AG08396 (cell line): Measurements from ENCODE around the gene SLC24A4.
A peak's percentile ranks its signal among the peaks of the same experiment; 100 is the strongest.

Source experiments
- DNase-seq: peaks from one replicate; pipeline ENCODE4 v3.0.0; 2012; ENCODE audit warnings: low spot score, mixed read lengths

The SLC24A4 gene

DNA sequence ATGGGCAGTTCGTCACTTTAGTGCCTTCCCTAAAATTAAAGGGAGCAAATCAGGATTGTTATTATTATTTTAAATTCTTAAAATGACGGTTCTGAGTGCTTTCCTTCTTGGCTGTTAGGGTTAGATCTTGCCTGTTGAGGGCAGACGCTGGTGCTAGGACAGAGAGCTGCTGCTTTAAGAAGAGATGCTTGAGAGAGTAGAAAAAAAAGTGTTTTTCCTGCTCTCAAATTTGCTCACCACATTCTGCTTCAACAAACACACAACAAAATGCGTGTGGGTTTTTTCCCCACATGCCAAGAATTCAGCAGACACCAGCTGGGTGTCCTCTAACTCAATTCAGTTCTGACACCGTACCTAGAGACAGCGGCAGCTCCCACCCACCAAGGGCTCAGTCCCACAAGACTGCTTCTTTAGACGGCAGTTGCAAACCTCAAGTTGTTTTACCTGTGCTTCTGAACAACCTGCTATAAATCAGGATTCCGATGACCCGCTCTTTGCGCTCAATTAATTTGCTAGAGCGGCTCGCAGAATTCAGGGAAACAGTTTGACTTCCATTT, 114.8 kb downstream of the SLC24A4 start:
- DNase-seq: no peak

DNA sequence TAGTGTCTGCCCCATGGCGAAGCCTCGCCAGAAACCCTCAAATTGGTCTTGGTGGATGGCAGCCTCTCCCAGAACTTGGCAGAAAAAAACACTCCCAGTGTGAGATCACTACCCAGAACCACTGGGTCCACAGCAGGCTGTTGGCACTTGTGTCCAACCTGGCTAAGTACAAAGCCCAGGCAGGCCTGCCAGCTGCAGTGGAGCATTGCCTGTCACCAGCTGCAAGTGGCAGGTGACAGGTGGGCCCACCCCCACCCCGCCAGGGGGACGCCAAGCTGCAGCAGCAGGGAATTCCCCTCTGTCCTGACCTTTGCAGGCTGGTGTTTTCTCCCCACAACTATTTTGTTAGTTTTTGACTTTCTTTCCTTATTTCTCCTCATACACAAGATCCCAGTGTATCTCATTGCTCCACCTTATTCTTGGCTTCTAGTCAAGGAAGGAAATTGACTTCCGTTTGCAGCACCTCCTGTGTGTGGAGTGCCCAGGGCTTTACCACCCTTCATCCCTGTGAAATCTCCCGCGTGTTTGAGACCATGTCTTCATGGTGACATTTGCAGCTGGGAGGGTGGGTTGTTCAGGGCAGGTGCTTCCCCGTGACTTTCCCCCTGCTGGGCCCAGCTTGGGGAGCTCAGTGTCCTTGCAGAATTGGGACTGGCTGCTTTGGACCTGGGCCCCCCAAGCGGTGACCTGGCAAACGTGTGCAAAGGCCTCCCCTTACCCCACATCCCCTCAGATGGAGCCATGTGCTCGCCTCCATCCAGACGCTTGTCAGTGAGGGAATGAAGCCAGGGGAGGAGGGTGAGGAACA, 116.8 kb downstream of the SLC24A4 start:
- no peak for DNase-seq

DNA sequence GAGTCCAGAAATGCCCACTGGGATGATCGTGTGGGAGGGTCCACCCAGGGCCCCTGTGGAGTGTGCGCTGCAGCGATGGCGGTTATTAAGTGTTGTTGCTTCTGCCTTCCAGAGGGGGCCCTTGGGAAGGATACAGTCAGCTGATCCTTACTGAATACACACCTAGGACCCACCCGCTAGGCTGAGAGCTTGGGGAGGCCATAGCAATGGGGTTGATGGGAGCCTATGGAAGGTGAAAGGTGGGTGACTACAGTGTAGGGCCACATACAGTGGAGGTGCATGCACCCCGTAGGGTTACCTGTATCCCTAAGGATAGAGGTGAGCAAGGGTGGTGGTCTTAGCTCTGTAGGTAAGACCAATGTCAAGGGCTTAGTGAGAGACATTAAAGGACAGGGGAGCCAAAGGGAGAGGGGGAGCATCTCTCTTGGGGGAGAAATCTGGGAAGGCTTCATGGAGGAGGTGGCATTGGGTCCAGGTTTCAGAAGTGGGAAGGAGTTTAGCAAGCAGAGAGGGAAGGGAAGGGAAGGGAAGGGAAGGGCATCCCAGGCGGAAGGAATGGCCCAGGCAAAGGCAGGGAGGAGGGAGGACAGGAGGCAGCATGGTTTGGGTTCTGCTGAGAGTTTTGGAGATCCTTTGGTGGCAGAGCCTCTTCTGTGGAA, 117.5 kb downstream of the SLC24A4 start:
- no peak for DNase-seq

DNA sequence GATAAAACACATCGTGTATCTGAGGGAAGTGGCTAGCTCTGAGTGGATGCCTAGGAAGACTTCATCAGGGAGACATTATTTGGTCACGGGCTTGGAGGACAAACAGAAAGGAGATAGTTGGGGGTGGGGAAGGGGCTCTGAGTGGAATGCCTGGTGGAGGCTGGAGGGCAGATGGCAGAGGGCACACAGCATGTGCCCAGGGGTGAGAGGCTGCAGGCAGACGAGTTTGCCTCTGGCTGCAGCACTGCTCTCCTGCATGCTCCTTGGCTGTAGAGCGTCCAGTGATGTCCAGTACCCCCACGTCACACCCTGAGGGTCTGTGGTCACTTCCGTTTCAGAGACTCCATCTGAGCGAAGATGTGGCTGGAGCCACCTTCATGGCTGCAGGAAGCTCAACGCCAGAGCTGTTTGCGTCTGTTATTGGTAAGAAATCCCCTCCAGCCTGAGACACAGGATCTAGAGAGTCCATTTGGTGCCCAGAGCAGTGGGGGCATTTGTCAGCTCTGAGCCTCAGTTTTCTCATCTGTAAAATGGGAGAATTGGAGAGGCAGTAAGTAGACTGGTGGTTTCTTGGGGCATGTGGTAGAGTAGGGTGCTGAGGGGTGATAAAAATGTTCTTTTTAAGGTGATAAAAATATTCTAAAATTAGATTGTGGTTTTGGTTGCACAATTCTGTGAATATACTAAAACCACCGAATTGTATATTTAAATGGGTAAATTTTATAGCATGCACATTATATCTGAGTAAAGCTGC, 119.0 kb downstream of the SLC24A4 start:
- DNase-seq: no peak

- no peak for DNase-seq
These were observed 120.2 kb downstream of the SLC24A4 start for GRCh38 chr14:92443167-92443566.

DNA sequence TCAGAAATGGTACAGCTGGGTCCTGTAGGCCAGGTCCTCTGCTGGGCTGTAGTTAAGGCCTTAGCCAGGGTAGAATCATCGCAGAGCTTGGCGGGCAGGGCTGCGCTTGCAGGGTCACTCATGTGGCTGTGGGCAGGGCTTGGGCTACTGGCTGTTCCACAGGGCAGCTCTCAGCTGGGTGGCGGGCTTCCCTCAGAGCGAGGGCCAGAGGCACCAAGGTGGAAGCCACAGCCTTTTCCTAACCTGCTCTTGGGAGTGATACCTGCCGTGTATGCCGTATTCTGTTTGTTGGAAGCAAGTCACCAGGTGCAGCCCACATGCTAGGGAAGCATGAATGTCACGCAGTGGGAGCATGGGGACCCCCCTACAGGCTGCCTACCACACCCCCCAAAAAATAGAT, 120.8 kb downstream of the SLC24A4 start:
- DNase-seq: no peak

- DNase-seq: no peak
These were observed 123.8 kb downstream of the SLC24A4 start for GRCh38 chr14:92446771-92447170.

DNA sequence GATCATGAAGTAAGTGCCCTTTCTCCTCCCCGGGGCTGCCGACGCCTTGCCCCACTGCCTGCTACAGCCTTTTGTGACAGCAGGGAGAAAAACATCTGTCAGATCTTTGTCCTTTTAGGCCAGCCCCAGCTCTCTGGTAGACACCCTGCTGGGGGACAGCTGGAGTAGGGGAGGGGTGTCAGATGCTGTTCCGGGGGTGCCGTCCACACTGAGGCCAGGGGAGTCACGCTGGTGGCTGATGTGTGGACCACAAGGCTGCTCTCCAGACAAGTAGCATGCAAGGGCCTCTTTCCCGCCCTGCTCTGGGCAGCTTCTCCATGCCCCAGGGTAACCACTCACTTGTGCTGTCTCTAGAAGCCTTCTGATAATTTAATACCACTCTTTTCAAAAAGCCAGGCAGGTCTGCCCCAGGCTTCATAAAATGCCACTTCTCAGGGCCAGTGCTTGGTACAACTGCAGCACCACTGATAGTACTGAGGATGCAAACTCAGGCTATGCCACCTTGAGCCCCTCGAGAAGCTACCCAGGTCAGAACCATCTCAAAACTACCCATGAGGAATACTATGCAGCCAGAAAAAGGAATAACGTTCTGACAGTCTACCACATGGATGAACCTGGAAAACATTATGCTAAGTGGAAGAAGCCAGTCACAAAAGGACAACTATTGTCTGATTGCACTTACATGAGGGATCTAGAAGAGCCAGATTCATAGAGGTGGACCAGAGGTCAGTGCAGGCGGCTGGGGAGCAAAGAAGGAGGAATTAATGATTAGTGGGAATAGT, 124.6 kb downstream of the SLC24A4 start:
- DNase-seq: no peak

DNA sequence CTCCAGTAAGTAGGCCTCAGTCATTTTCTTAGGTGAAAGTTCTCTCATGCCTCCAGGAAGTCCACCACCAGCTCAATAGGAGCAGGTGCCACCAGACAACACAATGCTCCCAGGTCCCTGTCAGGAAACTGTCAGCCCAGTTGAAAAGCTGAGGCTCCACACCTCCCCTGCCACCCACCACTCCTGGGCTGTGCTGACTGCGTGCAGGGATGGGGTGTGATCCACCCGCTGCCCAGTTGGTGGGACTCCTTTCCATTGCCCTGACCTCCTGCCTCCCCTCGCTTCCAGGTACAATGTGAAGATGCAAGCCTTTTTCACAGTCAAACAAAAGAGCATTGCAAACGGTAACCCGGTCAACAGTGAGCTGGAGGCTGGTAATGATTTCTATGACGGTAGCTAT, 125.8 kb downstream of the SLC24A4 start:
- DNase-seq: no peak

- DNase-seq: no peak
These were observed 126.6 kb downstream of the SLC24A4 start for GRCh38 chr14:92449404-92450181.

DNA sequence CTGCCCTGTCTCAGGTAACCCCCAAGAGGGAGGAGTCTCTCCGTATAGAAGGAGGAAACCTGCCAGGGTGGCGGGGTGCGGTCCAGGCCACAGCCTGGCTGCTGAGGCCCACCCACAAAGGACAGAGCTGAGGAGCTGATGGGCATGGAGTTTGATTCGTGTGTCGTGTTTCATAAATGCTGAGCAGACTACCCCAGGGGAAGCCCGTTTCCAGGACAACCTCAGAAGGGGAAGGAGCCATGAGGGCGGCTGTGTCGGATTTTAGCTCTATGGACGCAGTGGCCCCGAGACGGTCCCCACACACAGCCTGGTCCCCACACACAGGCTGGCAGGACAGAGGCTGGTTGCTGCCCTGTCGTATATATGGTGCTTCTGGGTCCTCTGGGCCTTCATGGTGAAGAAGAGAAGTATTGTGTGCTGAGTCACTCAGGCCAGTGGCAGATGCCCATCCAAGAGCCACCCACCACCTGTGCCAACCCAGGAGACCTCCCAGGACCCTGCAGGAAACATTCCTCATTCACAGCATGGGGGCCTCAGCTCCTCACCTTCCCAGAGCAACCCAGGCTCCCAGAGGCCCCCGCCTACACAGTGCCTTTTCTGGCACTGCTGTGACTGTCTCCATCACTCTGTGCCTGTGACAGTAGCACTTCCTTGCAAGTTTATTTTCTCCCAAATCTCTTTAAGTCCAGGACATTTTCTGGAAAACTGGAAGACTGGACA, 127.5 kb downstream of the SLC24A4 start:
- DNase-seq: no peak

GRCh38 chr14:92451245-92451644, 128.3 kb downstream of the SLC24A4 start:
- DNase-seq: no peak

DNA sequence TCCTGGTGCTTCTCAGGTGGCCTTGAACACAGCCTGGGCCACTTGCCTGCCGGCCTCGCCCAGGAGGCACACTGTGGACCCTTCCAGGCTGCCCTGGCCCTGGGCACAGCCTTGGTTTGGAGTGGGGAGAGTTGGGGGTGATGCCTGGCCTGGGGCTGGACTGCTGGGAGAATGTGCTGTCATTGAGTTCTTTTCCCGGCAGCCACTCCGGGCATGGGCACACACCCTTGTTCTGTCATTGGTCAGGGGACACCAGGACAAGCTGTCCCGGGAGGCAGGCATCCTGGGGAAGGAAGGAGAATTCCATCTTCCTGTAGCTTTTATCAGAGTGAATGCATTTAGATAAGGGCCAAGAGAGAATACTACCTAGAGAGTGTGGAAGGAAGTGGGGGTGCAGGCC, 128.8 kb downstream of the SLC24A4 start:
- DNase-seq: no peak

DNA sequence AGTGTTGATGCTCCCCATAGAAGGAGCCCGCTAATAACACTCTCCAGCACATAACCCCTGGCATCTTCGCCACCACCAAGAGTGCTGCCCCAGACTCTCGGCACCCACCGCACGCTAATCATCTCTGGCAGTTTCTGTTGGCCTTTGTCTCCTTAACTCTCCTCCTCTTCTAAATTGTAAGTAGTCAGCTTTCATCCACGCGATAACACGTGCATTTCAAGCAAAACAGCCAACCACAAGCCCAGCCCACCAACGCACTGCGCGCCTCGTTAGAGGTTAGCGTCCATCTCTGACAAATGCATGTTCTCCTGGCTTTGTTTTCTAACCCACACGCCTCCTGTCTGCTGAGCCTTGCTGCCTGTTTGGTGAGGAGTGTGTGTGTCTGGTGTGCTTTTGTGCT, 129.5 kb downstream of the SLC24A4 start:
- DNase-seq: no peak

GRCh38 chr14:92453691-92454090, 130.7 kb downstream of the SLC24A4 start:
- DNase-seq: no peak

GRCh38 chr14:92455231-92455630, 132.3 kb downstream of the SLC24A4 start:
- no peak for DNase-seq

DNA sequence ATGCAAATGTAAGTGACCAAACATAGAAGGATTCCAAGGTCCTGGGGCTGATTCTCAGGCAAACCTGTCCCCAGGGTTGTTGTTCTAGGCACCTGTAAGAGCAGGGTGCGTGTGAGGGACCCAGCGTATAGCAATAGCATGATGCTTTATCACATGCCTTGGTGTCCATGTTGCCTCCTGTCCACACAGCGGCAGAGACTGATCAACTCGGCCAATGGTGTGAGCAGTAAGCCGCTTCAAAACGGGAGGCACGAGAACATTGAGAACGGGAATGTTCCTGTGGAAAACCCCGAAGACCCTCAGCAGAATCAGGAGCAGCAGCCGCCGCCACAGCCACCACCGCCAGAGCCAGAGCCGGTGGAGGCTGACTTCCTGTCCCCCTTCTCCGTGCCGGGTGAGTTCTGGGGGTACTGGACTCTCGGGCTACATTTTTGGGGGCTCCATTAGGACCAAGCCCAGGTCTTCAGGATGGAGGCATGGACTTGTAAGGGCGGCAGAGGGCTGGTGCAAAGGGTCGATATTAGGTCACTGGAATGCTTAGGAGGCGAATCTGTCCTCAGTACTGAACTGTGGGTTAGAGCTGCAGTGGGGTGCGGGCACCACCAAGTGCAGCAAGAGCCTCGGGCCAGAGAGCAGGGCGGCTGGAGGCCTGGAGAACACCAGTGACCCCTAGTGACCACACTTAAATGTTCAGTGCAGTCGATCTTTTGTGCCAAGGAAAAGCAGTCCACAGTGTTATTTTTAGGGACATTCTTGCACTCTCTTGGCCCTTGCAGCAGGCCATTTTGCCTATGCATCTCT, 133.4 kb downstream of the SLC24A4 start:
- DNase-seq: peak; percentile 83

GRCh38 chr14:92457016-92457565, 134.1 kb downstream of the SLC24A4 start:
- no peak for DNase-seq
